H1 (cell line): Measurements from ENCODE around the gene EMP2. TPM values are rescaled to one million over a fixed set of nuclear protein-coding genes. Genes with fewer than 3 reads are reported as not detected.

Experiments
- CTCF ChIA-PET: fragments of 300-600 bp; sonication (Branson Sonifier 250); formaldehyde crosslinking; loops from one replicate; lab custom pipeline; 2021; ENCODE audit not compliant: partially characterized antibody; lab: Charles Lee
- POLR2A ChIA-PET: fragments of 300-600 bp; sonication (Branson Sonifier 250); formaldehyde crosslinking; loops from one replicate; lab custom pipeline; 2021; ENCODE audit warnings: inconsistent platforms; ENCODE audit not compliant: partially characterized antibody; lab: Charles Lee
- DNase-seq, 2 experiments: peaks; one replicate each; pipeline versions ENCODE4 v3.0.0 to v3.0.0-alpha.2; 2010 to 2022; ENCODE audit warnings: low spot score in 2 of 2, low read depth in 1 of 2, mixed read lengths in 1 of 2
- FAIRE-seq: peaks from 2 replicates; lab custom pipeline; 2011; peaks lifted over from hg19 to GRCh38; lab: Jason Lieb, UNC
- H2AFZ ChIP-seq: 2 replicates; pipeline ENCODE4 v1.8.1; 2012; ENCODE audit warnings: low read length, inconsistent platforms
- H2AK5ac ChIP-seq: 2 replicates; pipeline ENCODE4 v1.6.1; 2013; ENCODE audit warnings: low read depth, low read length
- H2BK120ac ChIP-seq: replicated peaks from 2 replicates; pipeline ENCODE3; 2013; ENCODE audit warnings: low read depth, low read length, inconsistent platforms
- H2BK12ac ChIP-seq: 2 replicates; pipeline ENCODE4 v1.6.1; 2013; ENCODE audit warnings: low read depth, low read length
- H2BK15ac ChIP-seq: 2 replicates; pipeline ENCODE4 v1.6.1; 2013; ENCODE audit warnings: low read length
- H2BK20ac ChIP-seq: 2 replicates; pipeline ENCODE4 v1.6.1; 2013; ENCODE audit warnings: low read length
- H2BK5ac ChIP-seq: 2 replicates; pipeline ENCODE4 v1.6.1; 2013; ENCODE audit warnings: low read depth, low read length
- H3K14ac ChIP-seq: 2 replicates; pipeline ENCODE4 v1.6.1; 2013; ENCODE audit warnings: inconsistent platforms; ENCODE audit not compliant: insufficient read length
- H3K18ac ChIP-seq: 2 replicates; pipeline ENCODE4 v1.6.1; 2013; ENCODE audit warnings: low read length; ENCODE audit errors: extremely low read depth
- H3K23ac ChIP-seq: 2 replicates; pipeline ENCODE4 v1.6.1; 2013; ENCODE audit warnings: inconsistent platforms; ENCODE audit not compliant: insufficient read length
- H3K23me2 ChIP-seq: 2 replicates; pipeline ENCODE4 v1.6.1; 2013; ENCODE audit warnings: low read depth, low read length
- H3K27ac ChIP-seq: 2 replicates; pipeline ENCODE4 v1.6.1; 2011; ENCODE audit warnings: low read depth, low read length, inconsistent platforms
- H3K27me3 ChIP-seq, 4 experiments: replicated peaks in 1 of 4; 1 replicate in 1 of 4; 2 replicates in 3 of 4; pipeline versions ENCODE4 v1.6.1 to v1.8.1; 2011 to 2013; ENCODE audit warnings: low read length in 3 of 4, mild to moderate bottlenecking in 3 of 4, inconsistent platforms in 2 of 4, mixed read lengths in 2 of 4, moderate library complexity in 1 of 4; ENCODE audit not compliant: control insufficient read depth in 3 of 4, insufficient read depth in 3 of 4; ENCODE audit errors: extremely low read depth in 1 of 4
- H3K36me3 ChIP-seq, 4 experiments: 2 replicates each; pipeline versions ENCODE4 v1.6.1 to v1.8.1; 2011 to 2013; ENCODE audit warnings: mild to moderate bottlenecking in 4 of 4, low read length in 3 of 4, moderate library complexity in 2 of 4, control low read depth in 1 of 4, inconsistent platforms in 1 of 4; ENCODE audit not compliant: insufficient read depth in 4 of 4, control insufficient read depth in 2 of 4
- H3K4ac ChIP-seq: replicated peaks from 2 replicates; pipeline ENCODE3; 2013; ENCODE audit warnings: low read length, low read depth, mixed read lengths, inconsistent platforms; ENCODE audit not compliant: insufficient read length
- H3K4me1 ChIP-seq, 4 experiments: replicated peaks in 1 of 4; 1 replicate in 1 of 4; 2 replicates in 3 of 4; pipeline versions ENCODE4 v1.6.1 to v1.8.1; 2011 to 2013; ENCODE audit warnings: low read length in 3 of 4, inconsistent platforms in 2 of 4, mixed read lengths in 1 of 4; ENCODE audit not compliant: insufficient read depth in 4 of 4, control insufficient read depth in 3 of 4
- H3K4me2 ChIP-seq, 2 experiments: 2 replicates each; pipeline versions ENCODE4 v1.6.1 to v1.8.1; 2011 to 2013; ENCODE audit warnings: low read depth in 2 of 2, low read length in 2 of 2, control low read depth in 1 of 2, inconsistent platforms in 1 of 2, mild to moderate bottlenecking in 1 of 2; ENCODE audit not compliant: insufficient read depth in 1 of 2
- H3K4me3 ChIP-seq, 4 experiments: fragments of 200-600, 300-600 bp in 1 of 4; sonication (generic), shearing (Covaris generic), sonication (Bioruptor Twin) in 1 of 4; 2 replicates each; pipeline versions ENCODE4 v1.5.1 to v1.8.1; 2011 to 2016; ENCODE audit warnings: low read length in 4 of 4, low read depth in 3 of 4, control low read depth in 2 of 4, inconsistent platforms in 2 of 4, mild to moderate bottlenecking in 2 of 4, mixed read lengths in 1 of 4, moderate library complexity in 1 of 4; ENCODE audit not compliant: insufficient read depth in 2 of 4; ENCODE audit errors: extremely low read depth in 1 of 4
- H3K56ac ChIP-seq: replicated peaks from 2 replicates; pipeline ENCODE3; 2013; ENCODE audit warnings: low read depth, mild to moderate bottlenecking, mixed read lengths, low read length, inconsistent platforms; ENCODE audit not compliant: insufficient read length
- H3K79me1 ChIP-seq: 2 replicates; pipeline ENCODE4 v1.6.1; 2013; ENCODE audit warnings: low read depth, low read length, control low read depth
- H3K79me2 ChIP-seq, 2 experiments: 2 replicates each; pipeline versions ENCODE4 v1.6.1 to v1.8.1; 2012 to 2013; ENCODE audit warnings: low read length in 2 of 2, mild to moderate bottlenecking in 2 of 2, inconsistent platforms in 1 of 2; ENCODE audit not compliant: insufficient read depth in 2 of 2, control insufficient read depth in 1 of 2
- H3K9ac ChIP-seq, 4 experiments: replicated peaks in 1 of 4; 1 replicate in 1 of 4; 2 replicates in 3 of 4; pipeline versions ENCODE4 v1.6.1 to v1.8.1; 2011 to 2013; ENCODE audit warnings: low read depth in 3 of 4, low read length in 3 of 4, control low read depth in 2 of 4, mild to moderate bottlenecking in 2 of 4, moderate library complexity in 2 of 4, inconsistent platforms in 1 of 4; ENCODE audit errors: extremely low read depth in 1 of 4
- H3K9me3 ChIP-seq, 2 experiments: 2 replicates each; pipeline versions ENCODE4 v1.6.1 to v1.8.1; 2012 to 2013; ENCODE audit warnings: mild to moderate bottlenecking in 2 of 2, moderate library complexity in 2 of 2, control low read depth in 1 of 2, inconsistent platforms in 1 of 2, low read depth in 1 of 2, low read length in 1 of 2, mixed read lengths in 1 of 2; ENCODE audit not compliant: insufficient read depth in 2 of 2
- H4K20me1 ChIP-seq, 2 experiments: replicated peaks in 1 of 2; 2 replicates each; pipeline versions ENCODE3 to v1.8.1; 2011 to 2013; ENCODE audit warnings: inconsistent platforms in 2 of 2, low read length in 2 of 2, mild to moderate bottlenecking in 1 of 2; ENCODE audit not compliant: insufficient read depth in 2 of 2, control insufficient read depth in 1 of 2
- H4K5ac ChIP-seq: 2 replicates; pipeline ENCODE4 v1.6.1; 2013; ENCODE audit warnings: low read length, low read depth, mixed read lengths, inconsistent platforms; ENCODE audit not compliant: insufficient read length
- H4K8ac ChIP-seq: 2 replicates; pipeline ENCODE4 v1.8.0; 2013; ENCODE audit warnings: mild to moderate bottlenecking, moderate library complexity, low read length, inconsistent platforms; ENCODE audit not compliant: insufficient read depth; ENCODE audit errors: extremely low read depth
- H4K91ac ChIP-seq: replicated peaks from 2 replicates; pipeline ENCODE3; 2013; ENCODE audit warnings: low read length, mixed read lengths, inconsistent platforms; ENCODE audit not compliant: insufficient read length
- CREB1 ChIP-seq: IDR thresholded peaks from 2 replicates; pipeline ENCODE4 v1.6.1; 2012; ENCODE audit warnings: inconsistent platforms
- RXRA ChIP-seq: IDR thresholded peaks from 2 replicates; pipeline ENCODE4 v1.6.1; 2011; ENCODE audit warnings: low read depth, mild to moderate bottlenecking, low read length, moderate library complexity; ENCODE audit not compliant: insufficient read depth
- TAF7 ChIP-seq: optimal IDR thresholded peaks from 2 replicates; pipeline ENCODE3; 2011; ENCODE audit warnings: low read depth, mild to moderate bottlenecking, inconsistent platforms, low read length, moderate library complexity, borderline replicate concordance
- WGBS, 2 experiments: shearing (Covaris generic) in 1 of 2; methylation state at CpG; one replicate each; pipeline versions ENCODE4 v1.1.6 to v1.1.7; 2013 to 2015; ENCODE audit warnings: low lambda C conversion rate in 2 of 2, mixed read lengths in 2 of 2, inconsistent platforms in 1 of 2, low coverage in 1 of 2, missing lambda C conversion rate in 1 of 2; ENCODE audit not compliant: insufficient replicate concordance in 2 of 2, insufficient coverage in 1 of 2, insufficient read length in 1 of 2; ENCODE audit errors: extremely low coverage in 1 of 2, missing lambda C conversion rate in 1 of 2; 5-methylcytosine and 5-hydroxymethylcytosine counted together
- polyA plus RNA-seq, 7 experiments: library from polyadenylated mRNA; depleted of rRNA in 3 of 7; stranded (reverse) in 5 of 7; unstranded in 2 of 7; fragments of >200 nt in 5 of 7; fragments of 200-250 nt in 2 of 7; gene quantifications; 1 replicate in 5 of 7; 2 replicates in 1 of 7; 4 replicates in 1 of 7; pipeline versions ENCODE4 v1.2.1 to v1.2.3, GENCODE V29; 2011 to 2013; ENCODE audit warnings: missing spikeins in 2 of 7, mixed read lengths in 2 of 7
- total RNA-seq: library from RNA; stranded (reverse); fragmentation: NEBNext Ultra II Directional; extraction: Animal tissue kit (Norgen Biotek cat#: 25700); gene quantifications from 2 replicates; pipeline ENCODE4 v1.2.1, GENCODE V29; 2021

The EMP2 gene
- total and polyA plus RNA-seq, 2 of the 8 experiments (the other 6 are each of a cell fraction or from before 2014, with no cell fraction given) = 22.6 to 23.3 TPM

DNA sequence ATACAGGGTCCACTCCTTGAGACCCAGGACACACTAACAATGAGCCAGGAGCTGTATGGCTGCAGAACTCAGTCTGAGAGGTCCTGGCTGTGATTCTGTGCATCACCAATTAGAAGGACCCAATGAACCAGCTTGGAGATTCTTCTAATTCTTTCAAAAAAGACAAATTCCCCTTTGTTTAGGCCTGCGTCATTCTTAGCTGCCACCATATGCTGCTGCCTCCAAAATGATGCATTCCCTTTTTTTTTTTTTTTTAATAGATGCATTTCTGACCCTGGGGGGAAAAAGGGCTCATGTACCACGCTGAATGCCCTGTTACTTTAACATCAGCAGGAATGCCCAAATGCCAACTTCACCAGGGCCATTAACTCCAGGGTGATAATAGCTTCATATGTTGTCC, 28.5 kb downstream of the EMP2 start:
- Histone ChIP-seq H4K5ac (no peak overlapping the region), H3K23me2 (no peaks in the 10 kb centered on the region), H2BK12ac (no peak overlapping the region), H4K20me1 (no peaks in the 10 kb centered on the region), H4K8ac (no peak overlapping the region), H3K27ac (no peak overlapping the region), H2AK5ac (no peak overlapping the region), H2BK120ac (no peak overlapping the region), H3K4me1 (peaks cover 0 to 4% (median 0%) of the 10 kb centered on the region in 4 experiments; a peak in 2 of 7 replicates), H3K9ac (no peak overlapping the region), H3K23ac (no peak overlapping the region), H3K18ac (no peak overlapping the region), H3K14ac (no peak overlapping the region), H2BK5ac (no peak overlapping the region; the same call in 1 of the 2 replicates), H3K4ac (no peak overlapping the region), H3K4me2 (no peak overlapping the region), H3K56ac (no peak overlapping the region), H3K4me3 (no peak overlapping the region), H3K27me3 (no peaks in the 10 kb centered on the region), H2BK15ac (no peak overlapping the region), H3K36me3 (peaks cover 0 to 6% (median 3%) of the 10 kb centered on the region in 4 experiments; a peak in 3 of 8 replicates), H3K9me3 (peaks cover 7 to 11% of the 10 kb centered on the region in 2 experiments; a peak in 1 of 4 replicates), H3K79me1 (no peaks in the 10 kb centered on the region), H2BK20ac (no peak overlapping the region), H4K91ac (no peak overlapping the region), H3K79me2 (no peaks in the 10 kb centered on the region), H2AFZ (no peak overlapping the region)
- ChIA-PET POLR2A (no interaction called here), CTCF (interaction anchor here (0.7 kb wide), 1 partner anchor 29 kb away, joined by 4 read pairs; the partner anchor contains the start of gene EMP2)
- no peak for DNase-seq
- no peak for FAIRE-seq
- WGBS, 2 experiments = 90% methylated on average over 2 of the region's 2 CpGs; no CpG with 5 or more reads in 1 of the 2 experiments
- TF ChIP-seq CREB1 (no peak), TAF7 (no peak), RXRA (no peak)
